LHCN-M2 (cell line): Measurements from ENCODE around the gene MFSD2A. TPM values are rescaled to one million over a fixed set of nuclear protein-coding genes. Genes with fewer than 3 reads are reported as not detected.
"Not testable (repeated sequence)": the region's sequence is repeated elsewhere in the genome, so short reads cannot be mapped to it uniquely, and the experiment has no call there.

Experiments
- DNase-seq: peaks from one replicate; pipeline ENCODE4 v3.0.0-alpha.2; 2012; ENCODE audit warnings: low read depth
- total RNA-seq: library from RNA; depleted of rRNA; stranded (reverse); fragments of >200 nt; gene quantifications from 2 replicates; pipeline ENCODE4 v1.2.3, GENCODE V29; 2014; rRNA removed

Gene MFSD2A
- total RNA-seq, 1 experiment from 2014 or later: 12.3 TPM

DNA sequence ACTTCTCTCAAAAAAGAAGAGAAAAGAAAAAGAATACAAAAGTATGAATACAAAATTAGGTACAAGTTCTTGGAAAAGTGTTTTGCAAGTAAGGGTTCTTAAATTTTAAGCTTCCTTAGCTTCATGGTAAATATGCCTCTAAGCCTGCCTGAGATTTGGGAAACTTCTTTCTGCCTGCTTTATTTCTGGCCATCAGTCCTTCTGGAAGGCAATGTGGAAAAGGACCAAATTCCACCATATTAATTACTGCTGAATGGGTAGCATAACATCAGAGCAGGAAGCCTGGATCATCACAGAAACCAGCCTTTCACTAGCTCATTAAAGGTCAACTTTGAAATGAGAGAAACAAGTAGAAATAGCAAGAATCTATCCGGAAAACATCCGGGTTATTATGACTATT is 46.5 kb downstream of the MFSD2A start:
- no peak for DNase-seq

DNA sequence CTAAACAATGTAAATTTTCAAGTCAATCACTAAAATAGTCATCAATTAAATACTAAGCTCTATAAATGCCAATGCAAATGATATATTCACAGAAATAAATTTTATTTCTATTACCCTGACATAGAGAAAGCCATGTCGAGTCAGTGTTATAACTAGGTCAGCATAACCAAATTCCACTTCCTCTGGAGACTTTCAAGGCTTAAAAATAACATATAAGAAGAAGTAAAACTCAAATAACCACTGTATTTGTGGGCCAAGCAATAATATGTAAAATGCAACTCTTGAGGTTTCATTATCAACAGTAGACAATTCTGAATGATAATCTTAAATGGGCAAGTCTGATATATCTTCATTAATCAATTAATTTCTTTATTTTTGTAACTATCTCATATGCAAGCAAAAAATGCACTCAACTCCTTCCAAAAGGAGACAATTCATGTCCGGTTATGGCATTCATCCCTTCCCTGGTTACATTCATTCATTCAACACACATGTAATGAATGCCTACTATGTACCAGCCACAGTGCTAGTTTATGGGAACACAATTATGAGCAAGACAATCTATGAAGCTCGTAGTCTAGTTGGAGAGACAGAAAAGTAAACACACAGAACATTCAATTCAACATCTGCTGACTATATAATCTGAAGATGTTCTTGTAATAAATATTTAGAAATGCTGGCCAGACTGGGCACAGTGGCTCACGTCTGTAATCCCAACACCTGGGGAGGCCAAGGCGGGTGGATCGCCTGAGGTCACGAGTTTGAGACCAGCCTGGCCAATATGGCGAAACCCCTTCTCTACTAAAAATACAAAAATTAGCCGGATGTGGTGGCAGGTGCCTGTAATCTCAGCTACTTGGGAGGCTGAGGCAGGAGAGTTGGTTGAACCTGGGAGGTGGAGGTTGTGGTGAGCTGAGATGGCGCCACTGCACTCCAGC is 48.5 kb downstream of the MFSD2A start:
- DNase-seq: no peak

DNA sequence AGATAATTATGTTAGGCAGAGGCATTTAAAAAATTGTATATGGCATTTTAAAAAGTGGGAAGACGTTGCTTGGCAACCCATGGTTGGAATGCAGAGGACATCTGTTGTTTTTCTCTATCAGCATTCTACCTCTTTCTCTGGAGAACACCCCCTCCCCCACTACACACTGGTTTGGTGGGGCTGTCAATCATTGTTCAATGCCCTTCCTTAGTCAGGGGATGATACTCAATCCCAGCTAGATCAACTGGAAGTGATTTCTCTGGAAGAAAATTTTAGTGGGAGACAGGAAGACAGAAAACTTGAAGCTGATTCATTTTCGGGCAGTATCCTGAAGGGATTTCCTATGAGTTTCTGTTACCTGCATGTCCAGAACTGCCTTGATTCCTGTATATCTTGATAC is 49.9 kb downstream of the MFSD2A start:
- peak; percentile 69 for DNase-seq

DNA sequence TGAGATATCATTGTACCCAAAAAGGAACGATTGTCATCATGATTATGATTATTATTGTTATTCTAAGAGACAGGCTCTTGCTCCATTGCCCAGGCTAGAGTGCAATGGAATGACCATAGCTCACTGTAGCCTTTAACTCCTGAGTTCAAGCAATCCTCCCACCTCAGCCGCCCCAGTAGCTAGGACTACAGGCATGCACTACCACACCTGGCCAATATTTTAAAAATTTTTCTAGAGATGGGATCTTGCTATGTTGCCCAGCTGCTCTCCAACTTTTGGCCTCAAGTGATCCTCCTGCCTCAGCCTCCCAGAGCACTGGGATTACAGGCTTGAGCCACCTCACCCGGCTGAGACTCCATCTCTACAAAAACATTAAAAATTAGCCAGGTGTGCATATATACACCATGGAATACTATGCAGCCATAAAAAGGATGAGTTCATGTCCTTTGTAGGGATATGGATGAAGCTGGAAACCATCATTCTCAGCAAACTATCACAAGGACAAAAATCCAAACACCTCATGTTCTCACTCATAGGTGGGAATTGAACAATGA is 52.6 kb downstream of the MFSD2A start:
- not testable (repeated sequence) for DNase-seq

DNA sequence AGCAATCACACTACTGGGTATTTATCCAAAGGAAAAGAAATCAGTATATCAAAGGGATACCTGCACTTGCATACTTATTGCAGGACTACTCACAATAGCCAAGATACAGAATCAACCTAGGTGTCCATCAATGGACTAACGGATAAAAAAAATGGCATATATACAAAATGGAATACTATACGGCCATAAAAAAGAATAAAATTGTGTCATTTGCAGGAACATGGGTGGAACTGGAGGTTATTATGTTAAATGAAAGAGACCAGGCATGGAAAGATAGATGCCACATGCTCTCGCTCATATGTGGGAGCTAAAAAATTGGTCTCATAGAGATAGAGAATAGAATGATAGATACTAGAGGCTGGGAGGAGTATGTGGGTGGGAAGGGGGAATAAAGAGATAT is 56.3 kb downstream of the MFSD2A start:
- no peak for DNase-seq

DNA sequence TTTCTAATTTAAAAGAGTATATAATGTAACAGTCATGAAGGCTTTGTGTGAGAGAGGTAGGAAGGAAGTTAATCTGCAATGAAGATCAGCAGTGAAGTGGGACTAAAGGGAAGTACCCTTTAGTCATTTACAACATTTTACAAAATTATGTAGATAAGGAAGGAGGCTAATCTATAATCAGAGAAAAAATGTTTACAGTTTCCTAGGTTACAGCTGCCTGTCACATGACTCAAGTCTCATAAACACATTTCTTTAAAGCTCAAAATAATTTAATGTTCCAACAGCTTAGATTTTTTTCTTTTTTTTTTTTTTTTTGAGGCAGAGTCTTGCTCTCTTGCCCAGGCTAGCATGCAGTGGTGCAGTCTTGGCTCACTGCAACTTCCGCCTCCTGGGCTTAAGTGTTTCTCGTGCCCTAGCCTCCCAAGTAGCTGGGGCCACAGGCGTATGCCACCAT is 59.3 kb downstream of the MFSD2A start:
- DNase-seq: peak; percentile 6

DNA sequence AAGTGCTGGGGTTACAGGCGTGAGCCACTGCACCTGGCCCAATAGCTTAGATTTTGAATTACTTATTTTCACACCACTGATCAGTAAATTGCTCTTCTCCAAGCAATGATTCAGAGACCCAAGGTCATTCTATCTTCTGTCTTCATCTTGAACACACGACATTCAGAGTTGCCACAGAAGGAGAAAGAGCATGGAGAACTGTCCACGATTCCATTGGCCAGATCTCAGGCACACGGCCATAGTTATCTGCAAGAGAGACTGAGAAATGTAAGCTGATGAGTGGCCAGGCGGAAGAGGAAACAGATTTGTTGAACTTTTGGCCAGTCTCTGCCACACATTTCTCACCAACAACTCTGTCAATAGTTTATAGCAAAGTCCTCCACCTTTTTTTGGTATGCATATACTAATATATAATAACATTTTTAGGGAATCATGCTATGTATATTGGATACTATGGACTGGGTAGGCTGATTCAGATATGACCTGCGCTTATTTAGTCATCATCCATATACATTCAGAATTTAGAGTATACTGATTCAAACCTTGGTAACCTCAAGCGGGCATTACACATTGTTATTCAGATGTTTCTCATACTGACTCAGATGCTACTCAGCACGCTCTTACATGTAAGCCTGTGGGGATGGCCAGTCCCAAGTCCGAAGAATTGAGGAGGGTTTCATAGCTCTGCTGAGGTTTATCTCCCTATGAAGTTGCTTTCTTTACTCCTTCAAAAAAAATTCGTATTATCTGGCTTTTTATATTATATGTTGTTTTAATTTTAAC is 60.1 kb downstream of the MFSD2A start:
- peak; percentile 91 for DNase-seq

DNA sequence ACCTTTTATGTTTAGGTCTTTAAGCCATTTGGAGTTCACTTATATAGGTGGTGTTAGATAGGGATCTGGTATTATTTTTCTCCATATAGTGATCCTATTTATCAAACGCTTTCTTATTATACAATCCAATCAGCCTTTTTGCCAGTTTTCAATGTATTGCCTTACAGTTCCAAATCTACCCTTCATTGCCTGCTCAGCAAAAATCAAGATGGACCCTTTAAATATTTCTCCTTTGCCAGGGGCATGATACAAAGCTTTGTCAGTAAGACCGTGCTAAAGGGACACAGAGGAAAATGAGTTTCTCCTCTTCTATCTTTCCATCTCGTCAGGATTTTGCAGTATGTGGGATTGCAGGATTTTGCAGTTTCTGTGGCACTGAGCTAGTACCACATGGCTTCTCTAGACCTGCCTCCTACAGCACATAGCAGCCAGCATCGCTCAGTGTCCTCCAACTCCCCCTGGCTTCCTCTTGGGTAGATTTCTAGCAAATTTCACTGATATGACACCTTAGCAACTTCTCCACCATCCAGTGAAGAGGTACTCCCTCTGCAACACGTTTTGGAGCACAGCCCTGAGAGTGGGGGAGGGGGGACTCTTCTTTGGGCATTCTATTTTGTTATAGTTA is 63.1 kb downstream of the MFSD2A start:
- DNase-seq: no peak

Other genes starting within 250 kb of the MFSD2A start
- 34.3 and 40.6 TPM in 2 replicates for gene PPIE, start 216.3 kb upstream of the MFSD2A start, total RNA-seq
- gene OXCT2, start 183.8 kb upstream of the MFSD2A start, total RNA-seq: 0.58 and 0.69 TPM in 2 replicates
- 0.58 and 1.2 TPM in 2 replicates for gene BMP8B, start 166.3 kb upstream of the MFSD2A start, total RNA-seq
- gene TRIT1, start 71.6 kb upstream of the MFSD2A start, total RNA-seq: 23.9 and 25.6 TPM in 2 replicates
- 4.4 and 9.6 TPM in 2 replicates for gene MYCL, start 53.2 kb upstream of the MFSD2A start, total RNA-seq
- 505 and 541 TPM in 2 replicates for gene CAP1, start 85.6 kb downstream of the MFSD2A start, total RNA-seq
- gene PPT1, start 142.1 kb downstream of the MFSD2A start, total RNA-seq: 40.3 and 54.2 TPM in 2 replicates
- 15.6 and 15.7 TPM in 2 replicates for gene RLF, start 206.2 kb downstream of the MFSD2A start, total RNA-seq